Right atrium auricular region (tissue), 2 donors: ENCODE results near the gene TMEM132C. TPM values are rescaled to one million over a fixed set of nuclear protein-coding genes. Genes with fewer than 3 reads are reported as not detected.

ENCODE experiments used
- DNase-seq: peaks from one replicate; pipeline ENCODE4 v3.0.0-alpha.2; 2019; ENCODE audit warnings: low spot score
- H3K27ac ChIP-seq, 2 donors: fragments of 200-600 bp; sonication (generic); 1 replicate in 1 of 2; 2 replicates in 1 of 2; pipeline ENCODE4 v1.5.1; 2016 to 2019
- H3K27me3 ChIP-seq, 2 donors: fragments of 200-600 bp; sonication (generic); one replicate each; pipeline versions ENCODE4 v1.5.1 to v1.6.0; 2017 to 2019
- H3K36me3 ChIP-seq: fragments of 200-600 bp; sonication (generic); one replicate; pipeline ENCODE4 v1.5.1; 2016
- H3K4me1 ChIP-seq, 2 donors: fragments of 200-600 bp; sonication (generic); one replicate each; pipeline versions ENCODE4 v1.5.1 to v1.6.0; 2017 to 2019
- H3K4me3 ChIP-seq, 2 donors: fragments of 200-600 bp; sonication (generic); 1 replicate in 1 of 2; 2 replicates in 1 of 2; pipeline ENCODE4 v1.5.1; 2017 to 2019; ENCODE audit warnings: mild to moderate bottlenecking in 1 of 2, moderate library complexity in 1 of 2
- H3K9me3 ChIP-seq, 2 donors: fragments of 200-600 bp; sonication (generic); one replicate each; pipeline ENCODE4 v1.5.1; 2019
- CTCF ChIP-seq, 2 donors: fragments of 200-600 bp; sonication (generic); IDR thresholded peaks; one replicate each; pipeline ENCODE4 v1.5.1; 2019; ENCODE audit warnings: antibody characterized with exemption in 2 of 2
- total RNA-seq, 2 donors: library from RNA; depleted of rRNA; stranded (reverse); fragments of >200 nt; gene quantifications; one replicate each; pipeline ENCODE4 v1.1.0, GENCODE V29; 2016

TMEM132C gene
- total RNA-seq, 2 donors from 2014 or later = 5.3 to 10.5 TPM

- H3K27me3 ChIP-seq = no peaks in the 10 kb centered on the region
Measured at GRCh38 chr12:128551266-128551665, 284.3 kb downstream of the TMEM132C start.

GRCh38 chr12:128554546-128555304 lies 287.8 kb downstream of the TMEM132C start:
- DNase-seq = no peak
- no peak overlapping the region for H3K4me3 ChIP-seq
- H3K27me3 ChIP-seq = no peaks in the 10 kb centered on the region
- H3K4me1 ChIP-seq = no peaks in the 10 kb centered on the region
- no peaks in the 10 kb centered on the region for H3K36me3 ChIP-seq
- TF ChIP-seq CTCF (IDR thresholded peaks at IDR 0.05) = no peak
- no peak overlapping the region for H3K27ac ChIP-seq
- H3K9me3 ChIP-seq = peaks cover 0 to 11% of the 10 kb centered on the region in 2 donors

More at GRCh38 chr12:128551266-128551665, 284.3 kb downstream of the TMEM132C start:
- H3K36me3 ChIP-seq = no peaks in the 10 kb centered on the region
- no peak overlapping the region for H3K27ac ChIP-seq
- H3K9me3 ChIP-seq = peaks cover 0 to 6% of the 10 kb centered on the region in 2 donors
- DNase-seq = no peak
- TF ChIP-seq CTCF (IDR thresholded peaks at IDR 0.05) = no peak
- no peak overlapping the region for H3K4me3 ChIP-seq
- no peaks in the 10 kb centered on the region for H3K4me1 ChIP-seq

GRCh38 chr12:128557231-128557630 lies 290.3 kb downstream of the TMEM132C start:
- Histone ChIP-seq H3K4me3 (no peak overlapping the region), H3K27me3 (no peaks in the 10 kb centered on the region), H3K9me3 (peaks cover 0 to 11% of the 10 kb centered on the region in 2 donors), H3K27ac (no peak overlapping the region), H3K36me3 (no peaks in the 10 kb centered on the region), H3K4me1 (no peaks in the 10 kb centered on the region)
- no peak for DNase-seq
- no peak for TF ChIP-seq CTCF (IDR thresholded peaks at IDR 0.05)

- Histone ChIP-seq H3K36me3 (no peaks in the 10 kb centered on the region), H3K27ac (no peak overlapping the region), H3K4me1 (no peaks in the 10 kb centered on the region), H3K9me3 (peaks cover 0 to 7% of the 10 kb centered on the region in 2 donors), H3K27me3 (no peaks in the 10 kb centered on the region), H3K4me3 (no peak overlapping the region)
- no peak for TF ChIP-seq CTCF (IDR thresholded peaks at IDR 0.05)
- DNase-seq = no peak
Measured at GRCh38 chr12:128564956-128565355, 298.0 kb downstream of the TMEM132C start.

- no peak overlapping the region for H3K27ac ChIP-seq
- no peaks in the 10 kb centered on the region for H3K36me3 ChIP-seq
- no peak for TF ChIP-seq CTCF (IDR thresholded peaks at IDR 0.05)
- no peak overlapping the region for H3K4me3 ChIP-seq
- no peaks in the 10 kb centered on the region for H3K4me1 ChIP-seq
- H3K27me3 ChIP-seq = no peaks in the 10 kb centered on the region
- peaks cover 0 to 9% of the 10 kb centered on the region in 2 donors for H3K9me3 ChIP-seq
- no peak for DNase-seq
Measured at GRCh38 chr12:128567730-128568129, 300.8 kb downstream of the TMEM132C start.
